ENCODE measurements around the gene TFR2. TPM values are rescaled to one million over a fixed set of nuclear protein-coding genes. Genes with fewer than 3 reads are reported as not detected.

The TFR2 gene
- total RNA-seq, 1 donor from 2014 or later: 0.71 TPM

GRCh38 chr7:100686822-100687211 lies 45.5 kb upstream of the TFR2 start:
- DNase-seq (ENCODE audit: low read depth): no peak
- Histone ChIP-seq H3K4me3 (ENCODE audit: low read depth, low read length) (no peak overlapping the region), H3K27me3 (ENCODE audit: control insufficient read depth, insufficient read depth, low read length) (no peaks in the 10 kb centered on the region), H3K36me3 (ENCODE audit: control insufficient read depth, insufficient read depth, low read length) (peaks cover 2% of the 10 kb centered on the region)
- no peak for TF ChIP-seq CTCF (IDR thresholded peaks at IDR 0.05; ENCODE audit: insufficient read depth, low read length, poor library complexity, severe bottlenecking)

- Histone ChIP-seq H3K27me3 (ENCODE audit: control insufficient read depth, insufficient read depth, low read length) (no peaks in the 10 kb centered on the region), H3K4me3 (ENCODE audit: low read depth, low read length) (no peak overlapping the region), H3K36me3 (ENCODE audit: control insufficient read depth, insufficient read depth, low read length) (peaks cover 3% of the 10 kb centered on the region)
- TF ChIP-seq CTCF (IDR thresholded peaks at IDR 0.05; ENCODE audit: insufficient read depth, low read length, poor library complexity, severe bottlenecking): no peak
- DNase-seq (ENCODE audit: low read depth): no peak
Measured at GRCh38 chr7:100686201-100686821, 45.0 kb upstream of the TFR2 start.

GRCh38 chr7:100685631-100686145 lies 44.3 kb upstream of the TFR2 start:
- no peak for DNase-seq (ENCODE audit: low read depth)
- Histone ChIP-seq H3K4me3 (ENCODE audit: low read depth, low read length) (no peak overlapping the region), H3K27me3 (ENCODE audit: control insufficient read depth, insufficient read depth, low read length) (no peaks in the 10 kb centered on the region), H3K36me3 (ENCODE audit: control insufficient read depth, insufficient read depth, low read length) (peaks cover 3% of the 10 kb centered on the region)
- TF ChIP-seq CTCF (IDR thresholded peaks at IDR 0.05; ENCODE audit: insufficient read depth, low read length, poor library complexity, severe bottlenecking): no peak

- no peaks in the 10 kb centered on the region for H3K27me3 ChIP-seq (ENCODE audit: control insufficient read depth, insufficient read depth, low read length)
- TF ChIP-seq CTCF (IDR thresholded peaks at IDR 0.05; ENCODE audit: insufficient read depth, low read length, poor library complexity, severe bottlenecking): no peak
- no peak for DNase-seq (ENCODE audit: low read depth)
- no peak overlapping the region for H3K4me3 ChIP-seq (ENCODE audit: low read depth, low read length)
- H3K36me3 ChIP-seq (ENCODE audit: control insufficient read depth, insufficient read depth, low read length): peaks cover 5% of the 10 kb centered on the region
Measured at GRCh38 chr7:100685049-100685605, 43.8 kb upstream of the TFR2 start.

- Histone ChIP-seq H3K4me3 (ENCODE audit: low read depth, low read length) (no peak overlapping the region), H3K27me3 (ENCODE audit: control insufficient read depth, insufficient read depth, low read length) (no peaks in the 10 kb centered on the region), H3K36me3 (ENCODE audit: control insufficient read depth, insufficient read depth, low read length) (peaks cover 5% of the 10 kb centered on the region)
- no peak for DNase-seq (ENCODE audit: low read depth)
- TF ChIP-seq CTCF (IDR thresholded peaks at IDR 0.05; ENCODE audit: insufficient read depth, low read length, poor library complexity, severe bottlenecking): no peak
Measured at GRCh38 chr7:100684534-100685042, 43.2 kb upstream of the TFR2 start.

Measured in kidney epithelial cell (primary cell).